Keratinocyte (primary cell): ENCODE measurements around the gene PNPLA7. TPM values are rescaled to one million over a fixed set of nuclear protein-coding genes. Genes with fewer than 3 reads are reported as not detected.
"Not testable (repeated sequence)": the region's sequence is repeated elsewhere in the genome, so short reads cannot be mapped to it uniquely, and the experiment has no call there.

ENCODE experiments used
- DNase-seq: peaks from one replicate; pipeline ENCODE4 v3.0.0-alpha.2; 2011; ENCODE audit warnings: low read depth, missing footprints, low spot score
- FAIRE-seq: peaks from 2 replicates; lab custom pipeline; 2011; peaks lifted over from hg19 to GRCh38; lab: Jason Lieb, UNC
- H2AFZ ChIP-seq: 2 replicates; pipeline ENCODE4 v1.6.0; 2012; ENCODE audit warnings: low read length, control low read depth, inconsistent platforms; ENCODE audit not compliant: control insufficient read depth
- H3K27ac ChIP-seq: 2 replicates; pipeline ENCODE4 v1.5.1; 2011; ENCODE audit warnings: low read length; ENCODE audit not compliant: control insufficient read depth, insufficient read depth
- H3K27me3 ChIP-seq: 3 replicates; pipeline ENCODE4 v1.6.0; 2011; ENCODE audit warnings: low read length; ENCODE audit not compliant: control insufficient read depth, insufficient read depth; ENCODE audit errors: extremely low read depth
- H3K36me3 ChIP-seq, 2 experiments: 2 replicates in 1 of 2; 3 replicates in 1 of 2; pipeline ENCODE4 v1.5.1; 2011; ENCODE audit warnings: low read length in 2 of 2, mild to moderate bottlenecking in 1 of 2; ENCODE audit not compliant: control insufficient read depth in 2 of 2, insufficient read depth in 2 of 2; ENCODE audit errors: extremely low read depth in 1 of 2
- H3K4me1 ChIP-seq: 3 replicates; pipeline ENCODE4 v1.5.1; 2011; ENCODE audit warnings: low read length; ENCODE audit not compliant: control insufficient read depth, insufficient read depth; ENCODE audit errors: extremely low read depth
- H3K4me2 ChIP-seq: 3 replicates; pipeline ENCODE4 v1.6.0; 2011; ENCODE audit warnings: low read depth, low read length; ENCODE audit not compliant: control insufficient read depth, insufficient read depth; ENCODE audit errors: extremely low read depth
- H3K4me3 ChIP-seq, 3 experiments: fragments of 200-600 bp in 1 of 3; sonication (generic) in 1 of 3; 2 replicates in 2 of 3; 3 replicates in 1 of 3; pipeline ENCODE4 v1.5.1; 2011 to 2016; ENCODE audit warnings: low read length in 3 of 3, mild to moderate bottlenecking in 3 of 3, control low read depth in 2 of 3, inconsistent platforms in 1 of 3, low read depth in 1 of 3, mixed read lengths in 1 of 3, mixed run types in 1 of 3, moderate library complexity in 1 of 3; ENCODE audit not compliant: control insufficient read depth in 2 of 3, insufficient read depth in 2 of 3; ENCODE audit errors: extremely low read depth in 1 of 3
- H3K79me2 ChIP-seq: 2 replicates; pipeline ENCODE4 v1.6.0; 2012; ENCODE audit warnings: low read length; ENCODE audit not compliant: control insufficient read depth, insufficient read depth
- H3K9ac ChIP-seq: 3 replicates; pipeline ENCODE4 v1.6.0; 2011; ENCODE audit warnings: low read length; ENCODE audit not compliant: control insufficient read depth, insufficient read depth; ENCODE audit errors: extremely low read depth
- H3K9me1 ChIP-seq: 3 replicates; pipeline ENCODE4 v1.6.0; 2011; ENCODE audit warnings: low read length; ENCODE audit not compliant: control insufficient read depth, insufficient read depth; ENCODE audit errors: extremely low read depth
- H3K9me3 ChIP-seq: 2 replicates; pipeline ENCODE4 v1.5.1; 2012; ENCODE audit warnings: low read depth, low read length; ENCODE audit not compliant: control insufficient read depth
- H4K20me1 ChIP-seq: 3 replicates; pipeline ENCODE4 v1.6.0; 2011; ENCODE audit warnings: low read length; ENCODE audit not compliant: control insufficient read depth, insufficient read depth; ENCODE audit errors: extremely low read depth
- EZH2 ChIP-seq: IDR thresholded peaks from one replicate; pipeline ENCODE4 v1.6.1; 2012; ENCODE audit warnings: inconsistent platforms, mild to moderate bottlenecking, low read length, moderate library complexity
- dilution Hi-C: fragments of 300-500 bp; cut with MboI; formaldehyde crosslinking; loops from one replicate; pipeline ENCODE4 v1.7.0; 2020; ENCODE audit warnings: low sequenced_read_pairs; ENCODE audit not compliant: extremely low pct_ligation_motif_present
- polyA plus RNA-seq, 5 experiments: library from polyadenylated mRNA; depleted of rRNA in 3 of 5; stranded (reverse) in 3 of 5; stranded (forward) in 1 of 5; unstranded in 1 of 5; fragments of >200 nt; gene quantifications; 1 replicate in 1 of 5; 2 replicates in 3 of 5; 3 replicates in 1 of 5; pipeline versions ENCODE4 v1.2.1 to v1.2.3, GENCODE V29; 2011 to 2012; ENCODE audit warnings: missing spikeins in 2 of 5, low read depth in 1 of 5, low replicate concordance in 1 of 5
- TF ChIP-seq, protein P1 (sequence below), 3 experiments: IDR thresholded peaks in 1 of 3; conservative IDR thresholded peaks in 1 of 3; optimal IDR thresholded peaks in 1 of 3; 2 replicates in 2 of 3; 3 replicates in 1 of 3; pipeline versions ENCODE3 to v1.5.1; 2011; ENCODE audit warnings: low read length in 3 of 3, mild to moderate bottlenecking in 3 of 3, moderate library complexity in 2 of 3, control low read depth in 1 of 3, inconsistent platforms in 1 of 3; ENCODE audit not compliant: insufficient read depth in 2 of 3; ENCODE audit errors: extremely low read depth in 1 of 3

The PNPLA7 gene
- polyA plus RNA-seq, 1 donor (not counting 4 experiments of a cell fraction or from before 2014, with no cell fraction given), result 0.34 TPM

DNA sequence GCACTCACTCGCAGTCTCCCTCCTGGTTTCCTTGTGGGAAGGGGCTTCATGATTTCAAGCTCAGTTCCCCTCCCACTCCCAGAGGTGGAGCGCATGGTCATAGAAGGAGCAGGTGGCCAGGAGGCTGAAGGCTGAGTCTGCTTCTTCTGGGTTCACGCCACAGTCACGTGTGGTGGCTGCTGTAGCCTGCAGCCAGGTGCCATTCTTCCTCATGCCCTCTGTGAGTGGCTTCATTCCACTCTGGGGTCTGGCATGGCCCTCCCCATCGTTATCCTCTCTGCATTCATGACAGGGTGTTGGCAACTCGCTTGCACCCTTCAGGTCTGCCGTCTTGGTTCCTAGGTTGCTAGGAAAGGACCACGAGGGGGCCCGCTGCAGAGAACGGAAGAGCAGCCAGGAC is 5.0 kb upstream of the PNPLA7 start:
- TF ChIP-seq, protein P1, sequence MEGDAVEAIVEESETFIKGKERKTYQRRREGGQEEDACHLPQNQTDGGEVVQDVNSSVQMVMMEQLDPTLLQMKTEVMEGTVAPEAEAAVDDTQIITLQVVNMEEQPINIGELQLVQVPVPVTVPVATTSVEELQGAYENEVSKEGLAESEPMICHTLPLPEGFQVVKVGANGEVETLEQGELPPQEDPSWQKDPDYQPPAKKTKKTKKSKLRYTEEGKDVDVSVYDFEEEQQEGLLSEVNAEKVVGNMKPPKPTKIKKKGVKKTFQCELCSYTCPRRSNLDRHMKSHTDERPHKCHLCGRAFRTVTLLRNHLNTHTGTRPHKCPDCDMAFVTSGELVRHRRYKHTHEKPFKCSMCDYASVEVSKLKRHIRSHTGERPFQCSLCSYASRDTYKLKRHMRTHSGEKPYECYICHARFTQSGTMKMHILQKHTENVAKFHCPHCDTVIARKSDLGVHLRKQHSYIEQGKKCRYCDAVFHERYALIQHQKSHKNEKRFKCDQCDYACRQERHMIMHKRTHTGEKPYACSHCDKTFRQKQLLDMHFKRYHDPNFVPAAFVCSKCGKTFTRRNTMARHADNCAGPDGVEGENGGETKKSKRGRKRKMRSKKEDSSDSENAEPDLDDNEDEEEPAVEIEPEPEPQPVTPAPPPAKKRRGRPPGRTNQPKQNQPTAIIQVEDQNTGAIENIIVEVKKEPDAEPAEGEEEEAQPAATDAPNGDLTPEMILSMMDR (optimal IDR thresholded peaks at IDR 0.05 in 1 of 3, IDR thresholded peaks at IDR 0.05 in 1 of 3, conservative IDR thresholded peaks at IDR 0.05 in 1 of 3; ENCODE audit: extremely low read depth in 1 of 3, insufficient read depth in 2 of 3, low read length in 3 of 3), result no peak
- no peak for TF ChIP-seq EZH2
- dilution Hi-C loops, result no loop called here
- H3K9me1 ChIP-seq, result peaks cover 6% of the 10 kb centered on the region

DNA sequence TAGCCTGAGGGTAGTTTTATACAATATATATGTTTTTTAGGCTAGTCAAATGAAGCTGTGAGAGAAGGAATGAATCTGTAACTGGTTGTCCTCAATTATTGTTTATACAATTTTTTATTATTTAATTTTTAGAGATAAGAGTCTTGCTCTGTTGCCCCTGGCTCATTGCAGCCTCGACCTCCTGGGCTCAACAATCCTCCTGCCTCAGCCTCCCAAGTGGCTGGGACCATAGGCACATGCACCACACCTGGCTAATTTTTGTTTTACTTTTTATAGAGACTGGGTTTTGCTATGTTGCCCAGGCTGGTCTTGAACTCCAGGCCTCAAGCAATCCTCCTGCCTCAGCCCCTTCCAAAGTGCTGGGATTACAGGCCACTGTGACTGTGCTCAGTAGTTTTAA is 4.1 kb upstream of the PNPLA7 start:
- Histone ChIP-seq H3K9me3 (no peaks in the 10 kb centered on the region), H3K9ac (no peak overlapping the region), H3K4me3 (no peak overlapping the region), H2AFZ (no peak overlapping the region), H3K79me2 (peaks cover 13% of the 10 kb centered on the region), H3K36me3 (peaks cover 17 to 23% of the 10 kb centered on the region in 2 experiments), H4K20me1 (peaks cover 2% of the 10 kb centered on the region), H3K9me1 (peaks cover 6% of the 10 kb centered on the region), H3K4me1 (peaks cover 6% of the 10 kb centered on the region), H3K27me3 (no peaks in the 10 kb centered on the region), H3K4me2 (no peak overlapping the region), H3K27ac (no peak overlapping the region)
- FAIRE-seq, result no peak
- no peak for DNase-seq
- TF ChIP-seq, protein P1 (optimal IDR thresholded peaks at IDR 0.05 in 1 of 3, IDR thresholded peaks at IDR 0.05 in 1 of 3, conservative IDR thresholded peaks at IDR 0.05 in 1 of 3; ENCODE audit: extremely low read depth in 1 of 3, insufficient read depth in 2 of 3, low read length in 3 of 3), result no peak
- TF ChIP-seq EZH2, result no peak
- dilution Hi-C loops, result no loop called here

More for the DNA sequence above, 5.0 kb upstream of the PNPLA7 start:
- DNase-seq (no peak), FAIRE-seq (no peak)
- Histone ChIP-seq H3K4me1 (peaks cover 6% of the 10 kb centered on the region), H4K20me1 (peaks cover 2% of the 10 kb centered on the region), H3K79me2 (peaks cover 13% of the 10 kb centered on the region), H3K4me2 (no peak overlapping the region), H3K4me3 (no peak overlapping the region), H2AFZ (no peak overlapping the region), H3K9ac (no peak overlapping the region), H3K36me3 (peaks cover 19 to 30% of the 10 kb centered on the region in 2 experiments), H3K27me3 (no peaks in the 10 kb centered on the region), H3K9me3 (no peaks in the 10 kb centered on the region), H3K27ac (no peak overlapping the region)

DNA sequence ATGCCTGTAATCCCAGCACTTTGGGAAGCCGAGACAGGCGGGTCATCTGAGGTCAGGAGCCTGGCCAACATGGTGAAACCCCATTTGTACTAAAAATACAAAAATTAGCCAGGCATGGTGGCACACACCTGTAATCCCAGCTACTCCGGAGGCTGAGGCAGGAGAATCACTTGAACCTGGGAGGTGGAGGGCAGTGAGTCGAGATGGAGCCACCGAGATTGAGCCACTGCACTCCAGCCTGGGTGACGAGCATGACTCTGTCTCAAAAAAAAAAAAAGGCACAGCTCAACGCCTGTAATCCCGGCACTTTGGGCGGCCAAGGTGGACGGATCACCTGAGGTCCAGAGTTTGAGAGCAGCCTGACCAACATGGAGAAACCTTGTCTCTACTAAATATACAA is 3.5 kb upstream of the PNPLA7 start:
- dilution Hi-C loops, FAIRE-seq, H3K4me1 ChIP-seq: not testable (repeated sequence)

More for the DNA sequence above, 3.5 kb upstream of the PNPLA7 start:
- not testable (repeated sequence) for H3K4me2 ChIP-seq, H3K9me1 ChIP-seq, H3K27me3 ChIP-seq, H3K4me3 ChIP-seq, H3K9ac ChIP-seq, H2AFZ ChIP-seq, H3K27ac ChIP-seq, H4K20me1 ChIP-seq, H3K9me3 ChIP-seq, DNase-seq
- Histone ChIP-seq H3K79me2 (peaks cover 13% of the 10 kb centered on the region), H3K36me3 (peaks cover 17 to 23% of the 10 kb centered on the region in 2 experiments)
